ENCODE data around the gene AGTRAP.

AGTRAP gene

GRCh38 chr1:11736746-11737639, 1.1 kb downstream of the AGTRAP start:
- DNase-seq: peak; percentile 79

GRCh38 chr1:11738096-11738495, 2.2 kb downstream of the AGTRAP start:
- no peak for DNase-seq

GRCh38 chr1:11738783-11739182, 2.8 kb downstream of the AGTRAP start:
- peak; percentile 71 for DNase-seq

GRCh38 chr1:11740258-11741192, 4.6 kb downstream of the AGTRAP start:
- DNase-seq: peak; percentile 88

GRCh38 chr1:11741482-11741881, 5.5 kb downstream of the AGTRAP start:
- no peak for DNase-seq

- no peak for DNase-seq
Measured at GRCh38 chr1:11741919-11742558, 6.1 kb downstream of the AGTRAP start.

GRCh38 chr1:11744287-11744686, 8.4 kb downstream of the AGTRAP start:
- no peak for DNase-seq

- DNase-seq: no peak
Measured at GRCh38 chr1:11746092-11746491, 10.2 kb downstream of the AGTRAP start.

- no peak for DNase-seq
Measured at GRCh38 chr1:11746795-11747487, 11.0 kb downstream of the AGTRAP start.

- no peak for DNase-seq
Measured at GRCh38 chr1:11748294-11749202, 12.6 kb downstream of the AGTRAP start.

GRCh38 chr1:11749203-11749689, 13.3 kb downstream of the AGTRAP start:
- peak; percentile 70 for DNase-seq

GRCh38 chr1:11749996-11750395, 14.1 kb downstream of the AGTRAP start:
- no peak for DNase-seq

- no peak for DNase-seq
Measured at GRCh38 chr1:11751087-11751486, 15.2 kb downstream of the AGTRAP start.

- DNase-seq: no peak
Measured at GRCh38 chr1:11752359-11753088, 16.6 kb downstream of the AGTRAP start.

- DNase-seq: no peak
Measured at GRCh38 chr1:11753555-11754208, 17.7 kb downstream of the AGTRAP start.

- no peak for DNase-seq
Measured at GRCh38 chr1:11757047-11757446, 21.1 kb downstream of the AGTRAP start.

- DNase-seq: no peak
Measured at GRCh38 chr1:11759791-11760190, 23.9 kb downstream of the AGTRAP start.

- DNase-seq: no peak
Measured at GRCh38 chr1:11761285-11761684, 25.3 kb downstream of the AGTRAP start.

- DNase-seq: no peak
Measured at GRCh38 chr1:11761988-11762406, 26.1 kb downstream of the AGTRAP start, which contains the start of gene C1orf167. Gene C1orf167 (plus strand): TSS chr1:11762193. CDS start chr1:11764401, 2,208 bp downstream.

GRCh38 chr1:11764115-11764514, 28.2 kb downstream of the AGTRAP start:
- DNase-seq: no peak

All from MV-4-11 (cell line).